Activated CD8-positive, alpha-beta T cell treated with anti-CD3 and anti-CD28 coated beads for 36 hours (primary cell): ENCODE measurements around the gene SEMA4G. TPM values are rescaled to one million over a fixed set of nuclear protein-coding genes. Genes with fewer than 3 reads are reported as not detected.

ENCODE experiments used
- ATAC-seq: fragments of 200-7000 bp; cut with Tn5 transposase; one replicate; pipeline ENCODE4 v1.10.0; 2021; ENCODE audit warnings: mild to moderate bottlenecking, moderate library complexity
- CTCF ChIA-PET: fragments of 350-600 bp; sonication (Branson Sonifier 250); formaldehyde crosslinking; loops from one replicate; lab custom pipeline; 2021; ENCODE audit warnings: antibody characterized with exemption; lab: Charles Lee
- POLR2A ChIA-PET: fragments of 350-600 bp; sonication (Branson Sonifier 250); formaldehyde crosslinking; loops from one replicate; lab custom pipeline; 2021; ENCODE audit warnings: antibody characterized with exemption; lab: Charles Lee
- DNase-seq: peaks from one replicate; pipeline ENCODE4 v3.0.0-alpha.2; 2020
- H3K27ac Mint-ChIP-seq: one replicate; pipeline ENCODE4 v1.8.0; 2021; ENCODE audit warnings: mild to moderate bottlenecking, mixed read lengths
- H3K27me3 Mint-ChIP-seq: one replicate; pipeline ENCODE4 v1.8.0; 2021; ENCODE audit warnings: mixed read lengths
- H3K36me3 Mint-ChIP-seq: one replicate; pipeline ENCODE4 v1.8.0; 2021; ENCODE audit warnings: low read depth, mixed read lengths
- H3K4me1 Mint-ChIP-seq: one replicate; pipeline ENCODE4 v1.8.0; 2021; ENCODE audit warnings: low read depth, mixed read lengths
- H3K4me3 Mint-ChIP-seq: one replicate; pipeline ENCODE4 v1.8.0; 2021; ENCODE audit warnings: mild to moderate bottlenecking, moderate library complexity, mixed read lengths
- H3K9me3 Mint-ChIP-seq: one replicate; pipeline ENCODE4 v1.8.0; 2021; ENCODE audit warnings: mixed read lengths
- intact Hi-C: fragments of 100-400 bp; cut with micrococcal nuclease; formaldehyde crosslinking; loops from one replicate; pipeline ENCODE4 v1.10.0; 2022
- total RNA-seq, 2 experiments: library from RNA; stranded (reverse); gene quantifications; one replicate each; pipeline ENCODE4 v1.2.3, GENCODE V29; 2021
- TF ChIP-seq, protein P1 (sequence below): fragments of 200-600 bp; IDR thresholded peaks from one replicate; pipeline ENCODE4 v1.8.0; 2022; ENCODE audit warnings: antibody characterized with exemption, mild to moderate bottlenecking

Gene SEMA4G
- total RNA-seq, 2 experiments from 2014 or later = 1.2 to 1.6 TPM

DNA sequence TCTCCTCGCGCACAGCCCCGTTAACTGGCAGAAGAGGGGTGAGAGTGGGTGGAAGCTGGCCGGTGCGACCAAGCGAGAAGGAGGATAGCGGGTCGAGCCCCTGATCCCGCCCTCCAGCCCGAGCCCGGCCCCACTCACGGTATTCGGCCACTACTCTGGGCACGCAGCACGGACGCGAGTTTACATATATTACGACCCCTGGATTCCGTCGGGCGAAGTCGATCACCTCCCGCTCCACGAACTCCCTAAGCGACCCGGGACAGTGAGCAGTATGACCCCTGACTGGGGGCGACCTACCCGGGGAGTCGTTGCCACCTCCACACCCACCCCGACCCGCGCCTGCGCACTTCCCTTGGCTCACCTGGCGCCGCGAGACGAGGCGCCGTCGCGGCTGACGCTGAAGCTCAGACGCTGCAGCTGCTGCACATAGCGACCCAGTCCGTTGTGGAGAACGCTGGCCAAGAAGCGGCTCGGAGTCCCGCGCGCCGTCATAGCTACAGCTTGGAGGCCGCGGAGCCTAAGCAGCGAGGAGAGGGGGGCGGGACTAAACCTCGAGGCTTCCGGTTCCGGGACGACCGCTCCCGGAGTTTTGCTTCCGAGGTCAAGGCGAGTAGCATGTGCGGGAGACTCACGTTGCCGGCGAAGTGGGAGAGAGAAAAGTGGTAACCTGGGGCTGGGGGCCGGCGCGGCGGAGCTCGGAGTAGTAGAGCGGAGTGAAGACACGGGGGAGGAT, 17.8 kb downstream of the SEMA4G start, which contains the start of the genes MRPL43 and TWNK:
Gene MRPL43, minus strand, starts transcription at position 546 of the 733 bp plus-strand sequence. Its CDS starts 54 bp downstream, at position 492.
Gene TWNK, plus strand, starts transcription at position 592 of the 733 bp plus-strand sequence. CDS start 668 bp downstream, outside the sequence.
- intact Hi-C loops = no loop called here
- peaks cover 40% of the 10 kb centered on the region for H3K4me1 Mint-ChIP-seq
- no peaks in the 10 kb centered on the region for H3K27me3 Mint-ChIP-seq
- peak; percentile 97 for ATAC-seq
- H3K36me3 Mint-ChIP-seq = peaks cover 30% of the 10 kb centered on the region
- peak within 1 kb of the TSS; percentile 89 for H3K27ac Mint-ChIP-seq
- ChIA-PET CTCF (interaction anchor here (1.1 to 6.6 kb wide), 6 partner anchors 10 to 44 kb away, joined by 3 to 50 read pairs (median 7); partner anchors contain the start of genes LZTS2, PDZD7, SEMA4G and SFXN3), POLR2A (interaction anchor here (0.9 to 2.9 kb wide), 4 partner anchors 11 to 73 kb away, joined by 3 to 25 read pairs (median 4); partner anchors contain the start of gene LZTS2)
- H3K4me3 Mint-ChIP-seq = peak within 1 kb of the TSS; percentile 96
- peak; percentile 92 for DNase-seq
- no peaks in the 10 kb centered on the region for H3K9me3 Mint-ChIP-seq
- TF ChIP-seq, protein P1, sequence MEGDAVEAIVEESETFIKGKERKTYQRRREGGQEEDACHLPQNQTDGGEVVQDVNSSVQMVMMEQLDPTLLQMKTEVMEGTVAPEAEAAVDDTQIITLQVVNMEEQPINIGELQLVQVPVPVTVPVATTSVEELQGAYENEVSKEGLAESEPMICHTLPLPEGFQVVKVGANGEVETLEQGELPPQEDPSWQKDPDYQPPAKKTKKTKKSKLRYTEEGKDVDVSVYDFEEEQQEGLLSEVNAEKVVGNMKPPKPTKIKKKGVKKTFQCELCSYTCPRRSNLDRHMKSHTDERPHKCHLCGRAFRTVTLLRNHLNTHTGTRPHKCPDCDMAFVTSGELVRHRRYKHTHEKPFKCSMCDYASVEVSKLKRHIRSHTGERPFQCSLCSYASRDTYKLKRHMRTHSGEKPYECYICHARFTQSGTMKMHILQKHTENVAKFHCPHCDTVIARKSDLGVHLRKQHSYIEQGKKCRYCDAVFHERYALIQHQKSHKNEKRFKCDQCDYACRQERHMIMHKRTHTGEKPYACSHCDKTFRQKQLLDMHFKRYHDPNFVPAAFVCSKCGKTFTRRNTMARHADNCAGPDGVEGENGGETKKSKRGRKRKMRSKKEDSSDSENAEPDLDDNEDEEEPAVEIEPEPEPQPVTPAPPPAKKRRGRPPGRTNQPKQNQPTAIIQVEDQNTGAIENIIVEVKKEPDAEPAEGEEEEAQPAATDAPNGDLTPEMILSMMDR = no peak

GRCh38 chr10:100987685-100988049, 18.4 kb downstream of the SEMA4G start:
- Mint-ChIP-seq H3K36me3 (peaks cover 32% of the 10 kb centered on the region), H3K27ac (peak overlapping the region; percentile 89), H3K4me1 (peaks cover 40% of the 10 kb centered on the region), H3K27me3 (no peaks in the 10 kb centered on the region), H3K9me3 (no peaks in the 10 kb centered on the region), H3K4me3 (peak overlapping the region; percentile 96)
- peak; percentile 21 for ATAC-seq
- TF ChIP-seq, protein P1 = no peak
- ChIA-PET POLR2A (interaction anchor here (0.9 to 2.9 kb wide), 4 partner anchors 11 to 42 kb away, joined by 3 to 25 read pairs (median 3); partner anchors contain the start of gene LZTS2), CTCF (interaction anchor here (1.6 to 6.6 kb wide), 4 partner anchors 10 to 31 kb away, joined by 7 to 50 read pairs (median 8); partner anchors contain the start of gene SEMA4G)
- DNase-seq = no peak
- intact Hi-C loops = no loop called here

DNA sequence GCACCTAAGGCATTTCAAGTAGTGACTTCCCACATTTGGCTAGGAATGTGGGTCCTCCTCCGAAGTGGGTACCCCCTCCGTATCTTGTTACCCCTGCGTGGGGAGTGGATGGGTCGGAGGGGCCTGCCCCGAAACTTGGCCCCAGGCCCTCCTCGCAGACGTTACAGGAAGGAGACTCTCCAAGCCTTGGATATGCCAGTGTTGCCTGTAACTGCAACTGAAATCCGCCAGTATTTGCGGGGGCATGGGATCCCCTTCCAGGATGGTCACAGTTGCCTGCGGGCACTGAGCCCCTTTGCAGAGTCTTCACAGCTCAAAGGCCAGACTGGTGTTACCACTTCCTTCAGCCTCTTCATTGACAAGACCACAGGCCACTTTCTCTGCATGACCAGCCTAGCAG, 18.9 kb downstream of the SEMA4G start:
- ChIA-PET POLR2A (interaction anchor here (1.0 to 2.9 kb wide), 3 partner anchors 10 to 18 kb away, joined by 3 to 25 read pairs (median 3); partner anchors contain the start of gene LZTS2), CTCF (interaction anchor here (1.6 to 6.6 kb wide), 3 partner anchors 9 to 31 kb away, joined by 7 to 50 read pairs (median 7); no protein-coding TSS in a partner anchor)
- intact Hi-C loops = no loop called here
- H3K27me3 Mint-ChIP-seq = no peaks in the 10 kb centered on the region
- peaks cover 35% of the 10 kb centered on the region for H3K36me3 Mint-ChIP-seq
- TF ChIP-seq, protein P1 = no peak
- DNase-seq (no peak), ATAC-seq (no peak)
- peaks cover 40% of the 10 kb centered on the region for H3K4me1 Mint-ChIP-seq
- no peaks in the 10 kb centered on the region for H3K9me3 Mint-ChIP-seq
- H3K27ac Mint-ChIP-seq = no peak overlapping the region
- H3K4me3 Mint-ChIP-seq = peak overlapping the region; percentile 96

- TF ChIP-seq, protein P1 = no peak
- CTCF ChIA-PET = interaction anchor here (1.6 to 6.6 kb wide), 2 partner anchors 8 to 30 kb away, joined by 7 to 50 read pairs; no protein-coding TSS in a partner anchor
- no peak for DNase-seq
- ATAC-seq = no peak
- intact Hi-C loops = no loop called here
- POLR2A ChIA-PET = interaction anchor here (0.5 to 2.9 kb wide), 3 partner anchors 9 to 447 kb away, joined by 3 to 25 read pairs (median 3); partner anchors contain the start of gene LZTS2
- peak overlapping the region; percentile 96 for H3K4me3 Mint-ChIP-seq
- H3K27ac Mint-ChIP-seq = no peak overlapping the region
- no peaks in the 10 kb centered on the region for H3K27me3 Mint-ChIP-seq
- peaks cover 42% of the 10 kb centered on the region for H3K36me3 Mint-ChIP-seq
- H3K9me3 Mint-ChIP-seq = no peaks in the 10 kb centered on the region
- peaks cover 40% of the 10 kb centered on the region for H3K4me1 Mint-ChIP-seq
These were observed 19.8 kb downstream of the SEMA4G start for GRCh38 chr10:100989088-100989487.
